ENCODE measurements around the gene COMMD8. TPM values are rescaled to one million over a fixed set of nuclear protein-coding genes. Genes with fewer than 3 reads are reported as not detected.

COMMD8 gene
- total RNA-seq, 1 donor from 2014 or later: 14.5 TPM

DNA sequence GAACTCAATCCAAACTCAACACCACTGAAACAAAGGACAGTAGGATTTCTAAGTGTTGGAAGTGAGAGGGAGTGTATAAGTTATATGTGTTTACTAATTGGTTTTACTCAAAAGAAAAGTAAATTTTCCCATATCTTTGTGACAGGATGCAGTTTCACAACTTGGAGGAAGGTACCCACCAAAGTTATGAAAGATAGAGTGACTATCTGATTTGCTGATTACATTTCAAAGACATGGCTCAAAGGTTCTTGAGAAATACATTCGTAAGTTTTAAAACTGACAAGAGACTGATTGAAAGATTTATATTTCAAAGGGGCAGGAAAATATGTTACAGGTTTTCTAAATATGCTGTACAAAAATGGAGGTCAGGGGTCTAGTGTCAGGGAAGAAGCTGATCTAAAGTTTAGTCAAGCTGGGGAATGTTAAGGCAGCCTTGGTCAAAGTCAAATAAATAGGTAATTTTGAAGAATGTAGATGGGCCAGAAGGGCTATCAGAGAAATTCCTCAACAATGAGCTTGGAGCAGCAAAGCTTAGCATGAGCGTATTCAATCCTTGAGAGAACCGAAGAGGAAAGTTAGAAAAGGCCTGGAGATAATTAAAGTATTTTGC lies 9.7 kb upstream of the COMMD8 start:
- intact Hi-C loops (cut with DNase I): no loop called here
- TF ChIP-seq, protein P1, sequence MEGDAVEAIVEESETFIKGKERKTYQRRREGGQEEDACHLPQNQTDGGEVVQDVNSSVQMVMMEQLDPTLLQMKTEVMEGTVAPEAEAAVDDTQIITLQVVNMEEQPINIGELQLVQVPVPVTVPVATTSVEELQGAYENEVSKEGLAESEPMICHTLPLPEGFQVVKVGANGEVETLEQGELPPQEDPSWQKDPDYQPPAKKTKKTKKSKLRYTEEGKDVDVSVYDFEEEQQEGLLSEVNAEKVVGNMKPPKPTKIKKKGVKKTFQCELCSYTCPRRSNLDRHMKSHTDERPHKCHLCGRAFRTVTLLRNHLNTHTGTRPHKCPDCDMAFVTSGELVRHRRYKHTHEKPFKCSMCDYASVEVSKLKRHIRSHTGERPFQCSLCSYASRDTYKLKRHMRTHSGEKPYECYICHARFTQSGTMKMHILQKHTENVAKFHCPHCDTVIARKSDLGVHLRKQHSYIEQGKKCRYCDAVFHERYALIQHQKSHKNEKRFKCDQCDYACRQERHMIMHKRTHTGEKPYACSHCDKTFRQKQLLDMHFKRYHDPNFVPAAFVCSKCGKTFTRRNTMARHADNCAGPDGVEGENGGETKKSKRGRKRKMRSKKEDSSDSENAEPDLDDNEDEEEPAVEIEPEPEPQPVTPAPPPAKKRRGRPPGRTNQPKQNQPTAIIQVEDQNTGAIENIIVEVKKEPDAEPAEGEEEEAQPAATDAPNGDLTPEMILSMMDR (IDR thresholded peaks at IDR 0.05): no peak
- ATAC-seq (no peak), DNase-seq (no peak)
- Histone ChIP-seq H3K9me3 (no peaks in the 10 kb centered on the region), H3K36me3 (no peaks in the 10 kb centered on the region), H3K27ac (no peak overlapping the region), H3K4me1 (no peaks in the 10 kb centered on the region), H3K4me3 (no peak overlapping the region), H3K27me3 (ENCODE audit: low read depth) (no peaks in the 10 kb centered on the region)

DNA sequence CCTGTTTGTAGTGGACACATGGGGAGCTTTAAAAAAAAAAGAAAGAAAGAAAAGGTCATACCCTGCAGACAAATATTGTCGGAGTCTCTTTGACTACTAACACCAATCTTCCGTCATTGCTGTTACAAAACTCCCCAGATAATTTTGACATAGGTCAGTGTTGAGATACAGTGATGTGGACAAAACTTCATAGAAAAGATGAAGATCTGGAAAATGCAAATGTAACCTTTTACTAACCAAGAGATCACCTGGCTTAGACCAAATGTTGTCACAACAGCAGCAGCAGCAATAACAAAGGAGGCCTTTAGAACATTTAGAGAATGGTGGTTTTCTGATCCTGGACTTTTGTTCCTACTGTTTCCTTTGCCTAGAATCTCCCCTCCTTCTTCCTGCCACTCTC lies 8.1 kb upstream of the COMMD8 start:
- Histone ChIP-seq H3K9me3 (no peaks in the 10 kb centered on the region), H3K4me1 (no peaks in the 10 kb centered on the region), H3K27ac (no peak overlapping the region), H3K36me3 (no peaks in the 10 kb centered on the region), H3K27me3 (ENCODE audit: low read depth) (no peaks in the 10 kb centered on the region), H3K4me3 (no peak overlapping the region)
- DNase-seq (no peak), ATAC-seq (no peak)
- TF ChIP-seq, protein P1 (IDR thresholded peaks at IDR 0.05): no peak
- intact Hi-C loops (cut with DNase I): no loop called here

DNA sequence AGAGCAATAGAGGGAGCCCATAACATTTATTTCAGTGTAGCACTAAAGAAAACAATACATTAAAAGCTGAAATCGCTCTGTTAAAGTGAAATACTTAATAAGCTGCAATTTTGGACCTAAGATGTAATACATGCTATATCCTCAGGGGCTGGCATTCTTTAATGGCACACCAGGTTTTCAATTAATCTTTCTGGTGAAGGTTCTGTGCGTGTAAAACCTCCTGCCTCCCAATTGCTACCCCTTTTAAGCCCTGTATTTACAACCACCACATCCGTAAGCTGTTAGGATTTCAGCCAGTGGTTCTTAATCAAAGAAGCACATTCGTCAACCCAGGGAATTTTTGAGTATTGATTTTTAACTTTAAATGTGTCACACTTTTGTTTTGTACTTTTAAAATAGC lies 7.6 kb upstream of the COMMD8 start:
- Histone ChIP-seq H3K36me3 (no peaks in the 10 kb centered on the region), H3K27ac (no peak overlapping the region), H3K27me3 (ENCODE audit: low read depth) (no peaks in the 10 kb centered on the region), H3K9me3 (no peaks in the 10 kb centered on the region), H3K4me3 (no peak overlapping the region), H3K4me1 (no peaks in the 10 kb centered on the region)
- intact Hi-C loops (cut with DNase I): no loop called here
- TF ChIP-seq, protein P1 (IDR thresholded peaks at IDR 0.05): no peak
- DNase-seq (no peak), ATAC-seq (no peak)

DNA sequence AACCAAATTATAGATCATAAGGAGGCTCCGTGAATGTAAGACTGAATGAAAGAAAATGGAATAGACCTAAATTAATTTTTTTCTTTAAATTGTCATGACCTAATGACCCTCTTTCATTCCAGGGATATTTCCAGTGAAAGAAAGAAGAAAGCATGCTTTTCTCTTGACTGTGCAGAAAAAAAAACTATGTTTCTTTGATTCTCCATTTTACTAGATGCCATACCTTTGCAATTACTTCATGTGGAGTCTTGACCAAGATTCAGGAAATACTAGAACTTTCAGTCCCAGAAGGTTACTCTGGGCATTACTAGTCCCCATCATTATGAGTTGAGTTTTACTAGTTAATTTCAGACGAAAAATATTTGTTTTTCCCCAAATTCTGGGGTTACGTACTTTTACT lies 6.4 kb upstream of the COMMD8 start:
- DNase-seq (no peak), ATAC-seq (no peak)
- Histone ChIP-seq H3K27me3 (ENCODE audit: low read depth) (no peaks in the 10 kb centered on the region), H3K9me3 (no peaks in the 10 kb centered on the region), H3K36me3 (no peaks in the 10 kb centered on the region), H3K4me1 (no peaks in the 10 kb centered on the region), H3K27ac (no peak overlapping the region), H3K4me3 (no peak overlapping the region)
- TF ChIP-seq, protein P1 (IDR thresholded peaks at IDR 0.05): no peak
- intact Hi-C loops (cut with DNase I): no loop called here

DNA sequence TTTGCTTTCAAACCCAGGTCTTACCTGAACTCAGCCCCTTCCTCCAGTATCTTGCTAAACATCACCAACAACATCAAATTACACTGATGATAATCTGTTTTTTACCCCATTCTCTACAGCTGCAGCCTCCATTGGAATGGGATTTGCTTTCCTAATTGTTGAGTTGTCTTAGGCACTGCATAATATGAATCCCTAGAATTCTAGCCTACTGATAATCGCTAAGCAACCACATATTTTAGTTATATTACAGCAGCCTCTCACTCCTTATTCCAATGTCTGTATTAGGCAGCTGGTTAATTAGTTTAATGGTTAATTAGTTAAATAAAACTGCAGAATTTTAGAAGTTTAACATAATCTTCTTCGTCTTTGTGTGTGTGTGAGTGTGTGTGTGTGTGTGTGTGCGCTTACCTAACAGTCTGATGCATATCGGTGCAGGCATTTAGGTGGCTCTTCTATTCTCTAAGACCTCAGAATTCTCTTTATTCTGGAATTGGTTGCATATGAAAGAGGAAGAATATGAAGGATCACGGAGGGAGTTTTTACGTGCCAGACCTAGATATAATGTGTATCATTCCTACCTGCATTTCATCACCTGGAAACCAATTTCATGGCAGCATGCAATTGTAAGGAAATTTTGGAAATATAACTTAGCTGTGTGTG lies 5.3 kb upstream of the COMMD8 start:
- Histone ChIP-seq H3K9me3 (no peaks in the 10 kb centered on the region), H3K4me1 (peaks cover 4% of the 10 kb centered on the region), H3K36me3 (no peaks in the 10 kb centered on the region), H3K27me3 (ENCODE audit: low read depth) (no peaks in the 10 kb centered on the region), H3K4me3 (no peak overlapping the region), H3K27ac (no peak overlapping the region)
- ATAC-seq (no peak), DNase-seq (no peak)
- TF ChIP-seq, protein P1 (IDR thresholded peaks at IDR 0.05): no peak
- intact Hi-C loops (cut with DNase I): no loop called here

Measured in lower lobe of right lung (tissue), 2 donors.